HL-60 (cell line): ENCODE measurements around the gene KIF3A.

Experiments used
- CTCF ChIP-seq: IDR thresholded peaks from one replicate; pipeline ENCODE4 v1.5.1; 2011; ENCODE audit warnings: low read length, control low read depth, inconsistent platforms; ENCODE audit not compliant: insufficient read depth
- GABPA ChIP-seq: IDR thresholded peaks from 2 replicates; pipeline ENCODE4 v1.6.1; 2012; ENCODE audit warnings: low read depth
- REST ChIP-seq: IDR thresholded peaks from 2 replicates; pipeline ENCODE4 v1.6.1; 2012; ENCODE audit warnings: low read depth; ENCODE audit not compliant: insufficient replicate concordance

- TF ChIP-seq GABPA, result no peak
- TF ChIP-seq CTCF, result no peak
- TF ChIP-seq REST, result no peak
Observed at GRCh38 chr5:132689513-132689912, 47.8 kb downstream of the KIF3A start.
